Inflammatory macrophage treated with lipopolysaccharide for 4 hours (primary cell): Measurements from ENCODE around the gene B3GAT3.
"Not testable (repeated sequence)": the region's sequence is repeated elsewhere in the genome, so short reads cannot be mapped to it uniquely, and the experiment has no call there.

Source experiments
- DNase-seq: peaks from one replicate; pipeline ENCODE4 v3.0.0-alpha.2; 2020

The B3GAT3 gene

GRCh38 chr11:62577046-62577714 lies 44.6 kb downstream of the B3GAT3 start:
- DNase-seq: peak; percentile 91

GRCh38 chr11:62575837-62576236 lies 45.9 kb downstream of the B3GAT3 start:
- no peak for DNase-seq

GRCh38 chr11:62575156-62575555 lies 46.6 kb downstream of the B3GAT3 start:
- DNase-seq: no peak

- DNase-seq: peak; percentile 32
These were observed 47.3 kb downstream of the B3GAT3 start for GRCh38 chr11:62574363-62575071.

- peak; percentile 100 for DNase-seq
These were observed 48.0 kb downstream of the B3GAT3 start, which contains the start of gene EEF1G for GRCh38 chr11:62573592-62574362. Gene EEF1G (minus strand): TSS chr11:62573891. CDS start chr11:62573842, 49 bp downstream.

GRCh38 chr11:62573006-62573591 lies 48.7 kb downstream of the B3GAT3 start:
- DNase-seq: peak; percentile 28

GRCh38 chr11:62572431-62572830 lies 49.4 kb downstream of the B3GAT3 start:
- DNase-seq: no peak

- not testable (repeated sequence) for DNase-seq
These were observed 50.3 kb downstream of the B3GAT3 start for GRCh38 chr11:62571493-62571892.

- DNase-seq: not testable (repeated sequence)
These were observed 50.9 kb downstream of the B3GAT3 start for GRCh38 chr11:62570903-62571302.

GRCh38 chr11:62569611-62570010 lies 52.2 kb downstream of the B3GAT3 start:
- no peak for DNase-seq

- DNase-seq: no peak
These were observed 54.7 kb downstream of the B3GAT3 start for GRCh38 chr11:62567018-62567633.

- DNase-seq: no peak
These were observed 55.5 kb downstream of the B3GAT3 start for GRCh38 chr11:62566247-62566646.
